MM.1S (cell line): ENCODE data around the gene C14orf39.

Source experiments
- EZH2 ChIP-seq: fragments of 300-600 bp; sonication (generic); optimal IDR thresholded peaks from 2 replicates; pipeline ENCODE3; 2017; ENCODE audit warnings: low read depth, mild to moderate bottlenecking, antibody characterized with exemption, low read length, mixed read lengths
- EZH2phosphoT487 ChIP-seq: fragments of 300-600 bp; sonication (generic); IDR thresholded peaks from 2 replicates; pipeline ENCODE4 v1.6.1; 2018; ENCODE audit warnings: antibody characterized with exemption, low read length
- TF ChIP-seq, protein P1 (sequence below): fragments of 300-600 bp; sonication (generic); IDR thresholded peaks from 2 replicates; pipeline ENCODE4 v1.5.1; 2016; ENCODE audit warnings: antibody characterized with exemption, low read length, mixed read lengths

GRCh38 chr14:60506985-60507829, 21.3 kb upstream of the C14orf39 start:
- TF ChIP-seq, protein P1, sequence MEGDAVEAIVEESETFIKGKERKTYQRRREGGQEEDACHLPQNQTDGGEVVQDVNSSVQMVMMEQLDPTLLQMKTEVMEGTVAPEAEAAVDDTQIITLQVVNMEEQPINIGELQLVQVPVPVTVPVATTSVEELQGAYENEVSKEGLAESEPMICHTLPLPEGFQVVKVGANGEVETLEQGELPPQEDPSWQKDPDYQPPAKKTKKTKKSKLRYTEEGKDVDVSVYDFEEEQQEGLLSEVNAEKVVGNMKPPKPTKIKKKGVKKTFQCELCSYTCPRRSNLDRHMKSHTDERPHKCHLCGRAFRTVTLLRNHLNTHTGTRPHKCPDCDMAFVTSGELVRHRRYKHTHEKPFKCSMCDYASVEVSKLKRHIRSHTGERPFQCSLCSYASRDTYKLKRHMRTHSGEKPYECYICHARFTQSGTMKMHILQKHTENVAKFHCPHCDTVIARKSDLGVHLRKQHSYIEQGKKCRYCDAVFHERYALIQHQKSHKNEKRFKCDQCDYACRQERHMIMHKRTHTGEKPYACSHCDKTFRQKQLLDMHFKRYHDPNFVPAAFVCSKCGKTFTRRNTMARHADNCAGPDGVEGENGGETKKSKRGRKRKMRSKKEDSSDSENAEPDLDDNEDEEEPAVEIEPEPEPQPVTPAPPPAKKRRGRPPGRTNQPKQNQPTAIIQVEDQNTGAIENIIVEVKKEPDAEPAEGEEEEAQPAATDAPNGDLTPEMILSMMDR: no peak
- no peak for TF ChIP-seq EZH2
- TF ChIP-seq EZH2phosphoT487: no peak
